ENCODE results near the gene CHDH.

CHDH gene

GRCh38 chr3:53884623-53885022 is 38.4 kb upstream of the CHDH start:
- H4K91ac ChIP-seq (ENCODE audit: low read depth, low read length, poor library complexity): no peak overlapping the region
- no peak overlapping the region for H2BK120ac ChIP-seq (ENCODE audit: low read depth, low read length)
- H2BK12ac ChIP-seq (ENCODE audit: low read length): no peak overlapping the region
- no peak overlapping the region for H3K4me2 ChIP-seq (ENCODE audit: insufficient read depth, low read length, poor library complexity, severe bottlenecking)
- H3K14ac ChIP-seq (ENCODE audit: low read length): no peak overlapping the region
- no peak overlapping the region for H3K9ac ChIP-seq (ENCODE audit: low read depth, low read length, poor library complexity)
- peaks cover 10 to 68% of the 10 kb centered on the region in 2 donors for H3K36me3 ChIP-seq (replicated peaks in 1 of 2; ENCODE audit: control insufficient read depth in 2 of 2, insufficient read depth in 2 of 2, low read length in 2 of 2)
- H3K4me3 ChIP-seq (ENCODE audit: low read length in 2 of 2): no peak overlapping the region
- H2AFZ ChIP-seq (ENCODE audit: low read length): no peak overlapping the region
- H3K4me1 ChIP-seq (ENCODE audit: control insufficient read depth in 2 of 2, insufficient read depth in 1 of 2, low read depth in 1 of 2, low read length in 2 of 2): peaks cover 6 to 11% of the 10 kb centered on the region in 2 donors
- WGBS, 2 donors (ENCODE audit: extremely low coverage in 2 of 2, insufficient read length in 2 of 2, insufficient replicate concordance in 1 of 2): no CpG with 5 or more reads among the region's 11 CpGs
- H3K27me3 ChIP-seq (ENCODE audit: control insufficient read depth in 3 of 3, insufficient read depth in 3 of 3, low read depth in 1 of 3, low read length in 3 of 3): no peaks in the 10 kb centered on the region
- no peak overlapping the region for H4K8ac ChIP-seq (ENCODE audit: low read depth, low read length)
- no peak overlapping the region for H2BK15ac ChIP-seq (ENCODE audit: low read length)
- no peak overlapping the region for H2AK5ac ChIP-seq (ENCODE audit: low read depth, low read length)
- H3K18ac ChIP-seq (ENCODE audit: low read length): no peak overlapping the region
- H3K23ac ChIP-seq (ENCODE audit: low read depth, low read length, poor library complexity): no peak overlapping the region
- no peak for DNase-seq (ENCODE audit: low spot score)
- H3K79me1 ChIP-seq (ENCODE audit: low read depth, low read length): no peaks in the 10 kb centered on the region
- no peak overlapping the region for H3K27ac ChIP-seq (replicated peaks; ENCODE audit: low read length)
- H3K4ac ChIP-seq (ENCODE audit: low read length): no peak overlapping the region
- H3K9me3 ChIP-seq (replicated peaks in 1 of 2; ENCODE audit: control insufficient read depth in 2 of 2, insufficient read depth in 1 of 2, low read depth in 1 of 2, low read length in 2 of 2): no peaks in the 10 kb centered on the region
- H2BK5ac ChIP-seq (ENCODE audit: low read length): no peak overlapping the region

GRCh38 chr3:53883008-53883407 is 36.8 kb upstream of the CHDH start:
- no peak overlapping the region for H3K4ac ChIP-seq (ENCODE audit: low read length)
- no peak overlapping the region for H2BK12ac ChIP-seq (ENCODE audit: low read length)
- H3K18ac ChIP-seq (ENCODE audit: low read length): no peak overlapping the region
- no peak overlapping the region for H3K4me2 ChIP-seq (ENCODE audit: insufficient read depth, low read length, poor library complexity, severe bottlenecking)
- H3K9ac ChIP-seq (ENCODE audit: low read depth, low read length, poor library complexity): no peak overlapping the region
- no peaks in the 10 kb centered on the region for H3K9me3 ChIP-seq (replicated peaks in 1 of 2; ENCODE audit: control insufficient read depth in 2 of 2, insufficient read depth in 1 of 2, low read depth in 1 of 2, low read length in 2 of 2)
- no peak overlapping the region for H3K27ac ChIP-seq (replicated peaks; ENCODE audit: low read length)
- no peak overlapping the region for H3K23ac ChIP-seq (ENCODE audit: low read depth, low read length, poor library complexity)
- no peak overlapping the region for H4K91ac ChIP-seq (ENCODE audit: low read depth, low read length, poor library complexity)
- H4K8ac ChIP-seq (ENCODE audit: low read depth, low read length): no peak overlapping the region
- H3K79me1 ChIP-seq (ENCODE audit: low read depth, low read length): no peaks in the 10 kb centered on the region
- H3K27me3 ChIP-seq (ENCODE audit: control insufficient read depth in 3 of 3, insufficient read depth in 3 of 3, low read depth in 1 of 3, low read length in 3 of 3): no peaks in the 10 kb centered on the region
- peaks cover 6 to 11% of the 10 kb centered on the region in 2 donors for H3K4me1 ChIP-seq (ENCODE audit: control insufficient read depth in 2 of 2, insufficient read depth in 1 of 2, low read depth in 1 of 2, low read length in 2 of 2)
- WGBS, 2 donors (ENCODE audit: extremely low coverage in 2 of 2, insufficient read length in 2 of 2, insufficient replicate concordance in 1 of 2): no CpG with 5 or more reads among the region's 4 CpGs
- H2AFZ ChIP-seq (ENCODE audit: low read length): no peak overlapping the region
- no peak overlapping the region for H2BK5ac ChIP-seq (ENCODE audit: low read length)
- H2AK5ac ChIP-seq (ENCODE audit: low read depth, low read length): no peak overlapping the region
- DNase-seq (ENCODE audit: low spot score): no peak
- H3K14ac ChIP-seq (ENCODE audit: low read length): no peak overlapping the region
- no peak overlapping the region for H2BK120ac ChIP-seq (ENCODE audit: low read depth, low read length)
- H2BK15ac ChIP-seq (ENCODE audit: low read length): no peak overlapping the region
- peaks cover 12 to 74% of the 10 kb centered on the region in 2 donors for H3K36me3 ChIP-seq (replicated peaks in 1 of 2; ENCODE audit: control insufficient read depth in 2 of 2, insufficient read depth in 2 of 2, low read length in 2 of 2)
- H3K4me3 ChIP-seq (ENCODE audit: low read length in 2 of 2): no peak overlapping the region

GRCh38 chr3:53881691-53882593 is 35.7 kb upstream of the CHDH start, which contains the start of gene ACTR8:
Gene ACTR8, minus strand, starts transcription at chr3:53882152. Its CDS starts 51 bp downstream, at chr3:53882101.
- H2BK5ac ChIP-seq (ENCODE audit: low read length): peak within 1 kb of the TSS; percentile 72
- H3K27ac ChIP-seq (replicated peaks; ENCODE audit: low read length): peak within 1 kb of the TSS; percentile 90
- no peak within 1 kb of the TSS for H2BK12ac ChIP-seq (ENCODE audit: low read length)
- peak within 1 kb of the TSS; percentile 94 for H4K91ac ChIP-seq (ENCODE audit: low read depth, low read length, poor library complexity)
- peak within 1 kb of the TSS; percentile 88 for H2BK120ac ChIP-seq (ENCODE audit: low read depth, low read length)
- H3K36me3 ChIP-seq (replicated peaks in 1 of 2; ENCODE audit: control insufficient read depth in 2 of 2, insufficient read depth in 2 of 2, low read length in 2 of 2): peaks cover 17 to 74% of the 10 kb centered on the region in 2 donors
- DNase-seq (ENCODE audit: low spot score): peak; percentile 82
- peak within 1 kb of the TSS; percentile 98 for H3K18ac ChIP-seq (ENCODE audit: low read length)
- H3K14ac ChIP-seq (ENCODE audit: low read length): peak within 1 kb of the TSS; percentile 100
- H4K8ac ChIP-seq (ENCODE audit: low read depth, low read length): peak within 1 kb of the TSS; percentile 92
- H3K23ac ChIP-seq (ENCODE audit: low read depth, low read length, poor library complexity): peak within 1 kb of the TSS; percentile 98
- H3K9me3 ChIP-seq (replicated peaks in 1 of 2; ENCODE audit: control insufficient read depth in 2 of 2, insufficient read depth in 1 of 2, low read depth in 1 of 2, low read length in 2 of 2): no peaks in the 10 kb centered on the region
- H3K79me1 ChIP-seq (ENCODE audit: low read depth, low read length): no peaks in the 10 kb centered on the region
- H3K4me2 ChIP-seq (ENCODE audit: insufficient read depth, low read length, poor library complexity, severe bottlenecking): peak within 1 kb of the TSS; percentile 56
- H3K4me1 ChIP-seq (ENCODE audit: control insufficient read depth in 2 of 2, insufficient read depth in 1 of 2, low read depth in 1 of 2, low read length in 2 of 2): peaks cover 6 to 11% of the 10 kb centered on the region in 2 donors
- H2BK15ac ChIP-seq (ENCODE audit: low read length): peak within 1 kb of the TSS; percentile 82
- WGBS, 2 donors (ENCODE audit: extremely low coverage in 2 of 2, insufficient read length in 2 of 2, insufficient replicate concordance in 1 of 2): no CpG with 5 or more reads among the region's 65 CpGs
- H3K9ac ChIP-seq (ENCODE audit: low read depth, low read length, poor library complexity): peak within 1 kb of the TSS; percentile 100
- peak within 1 kb of the TSS; percentile 74 to 99 for H3K4me3 ChIP-seq (ENCODE audit: low read length in 2 of 2)
- H2AFZ ChIP-seq (ENCODE audit: low read length): peak within 1 kb of the TSS; percentile 88
- no peaks in the 10 kb centered on the region for H3K27me3 ChIP-seq (ENCODE audit: control insufficient read depth in 3 of 3, insufficient read depth in 3 of 3, low read depth in 1 of 3, low read length in 3 of 3)
- peak within 1 kb of the TSS; percentile 2 for H2AK5ac ChIP-seq (ENCODE audit: low read depth, low read length)
- no peak within 1 kb of the TSS for H3K4ac ChIP-seq (ENCODE audit: low read length)
